Measurements from ENCODE around the gene OPRL1.

Gene OPRL1

GRCh38 chr20:64095927-64096326, 16.0 kb downstream of the OPRL1 start:
- Mint-ChIP-seq H3K4me3 (no peak overlapping the region), H3K27ac (no peak overlapping the region), H3K27me3 (ENCODE audit: low read depth, poor library complexity) (peaks cover 32% of the 10 kb centered on the region), H3K9me3 (peaks cover 6% of the 10 kb centered on the region), H3K36me3 (ENCODE audit: low read depth) (peaks cover 6% of the 10 kb centered on the region), H3K4me1 (peaks cover 6% of the 10 kb centered on the region)
- TF ChIP-seq, protein P1, sequence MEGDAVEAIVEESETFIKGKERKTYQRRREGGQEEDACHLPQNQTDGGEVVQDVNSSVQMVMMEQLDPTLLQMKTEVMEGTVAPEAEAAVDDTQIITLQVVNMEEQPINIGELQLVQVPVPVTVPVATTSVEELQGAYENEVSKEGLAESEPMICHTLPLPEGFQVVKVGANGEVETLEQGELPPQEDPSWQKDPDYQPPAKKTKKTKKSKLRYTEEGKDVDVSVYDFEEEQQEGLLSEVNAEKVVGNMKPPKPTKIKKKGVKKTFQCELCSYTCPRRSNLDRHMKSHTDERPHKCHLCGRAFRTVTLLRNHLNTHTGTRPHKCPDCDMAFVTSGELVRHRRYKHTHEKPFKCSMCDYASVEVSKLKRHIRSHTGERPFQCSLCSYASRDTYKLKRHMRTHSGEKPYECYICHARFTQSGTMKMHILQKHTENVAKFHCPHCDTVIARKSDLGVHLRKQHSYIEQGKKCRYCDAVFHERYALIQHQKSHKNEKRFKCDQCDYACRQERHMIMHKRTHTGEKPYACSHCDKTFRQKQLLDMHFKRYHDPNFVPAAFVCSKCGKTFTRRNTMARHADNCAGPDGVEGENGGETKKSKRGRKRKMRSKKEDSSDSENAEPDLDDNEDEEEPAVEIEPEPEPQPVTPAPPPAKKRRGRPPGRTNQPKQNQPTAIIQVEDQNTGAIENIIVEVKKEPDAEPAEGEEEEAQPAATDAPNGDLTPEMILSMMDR (IDR thresholded peaks at IDR 0.05) = no peak
- DNase-seq = no peak

GRCh38 chr20:64096535-64096934, 16.7 kb downstream of the OPRL1 start:
- Mint-ChIP-seq H3K36me3 (ENCODE audit: low read depth) (peaks cover 6% of the 10 kb centered on the region), H3K27me3 (ENCODE audit: low read depth, poor library complexity) (peaks cover 35% of the 10 kb centered on the region), H3K4me3 (no peak overlapping the region), H3K27ac (no peak overlapping the region), H3K4me1 (peaks cover 6% of the 10 kb centered on the region), H3K9me3 (peaks cover 6% of the 10 kb centered on the region)
- TF ChIP-seq, protein P1 (IDR thresholded peaks at IDR 0.05) = no peak
- DNase-seq = no peak

- TF ChIP-seq, protein P1 (IDR thresholded peaks at IDR 0.05) = no peak
- DNase-seq = no peak
- peaks cover 39% of the 10 kb centered on the region for H3K27me3 Mint-ChIP-seq (ENCODE audit: low read depth, poor library complexity)
- peaks cover 10% of the 10 kb centered on the region for H3K4me1 Mint-ChIP-seq
- peaks cover 6% of the 10 kb centered on the region for H3K36me3 Mint-ChIP-seq (ENCODE audit: low read depth)
- peaks cover 6% of the 10 kb centered on the region for H3K9me3 Mint-ChIP-seq
- H3K27ac Mint-ChIP-seq = no peak overlapping the region
- H3K4me3 Mint-ChIP-seq = no peak overlapping the region
These were observed 18.7 kb downstream of the OPRL1 start for GRCh38 chr20:64098471-64099013.

GRCh38 chr20:64099086-64099786, 19.4 kb downstream of the OPRL1 start:
- Mint-ChIP-seq H3K27me3 (ENCODE audit: low read depth, poor library complexity) (peaks cover 45% of the 10 kb centered on the region), H3K27ac (no peak overlapping the region), H3K4me1 (peaks cover 17% of the 10 kb centered on the region), H3K9me3 (peaks cover 6% of the 10 kb centered on the region), H3K36me3 (ENCODE audit: low read depth) (peaks cover 6% of the 10 kb centered on the region), H3K4me3 (no peak overlapping the region)
- DNase-seq = no peak
- TF ChIP-seq, protein P1 (IDR thresholded peaks at IDR 0.05) = no peak

GRCh38 chr20:64099880-64100565, 20.1 kb downstream of the OPRL1 start:
- TF ChIP-seq, protein P1 (IDR thresholded peaks at IDR 0.05) = no peak
- Mint-ChIP-seq H3K4me3 (no peak overlapping the region), H3K27me3 (ENCODE audit: low read depth, poor library complexity) (peaks cover 45% of the 10 kb centered on the region), H3K4me1 (peaks cover 19% of the 10 kb centered on the region), H3K36me3 (ENCODE audit: low read depth) (peaks cover 6% of the 10 kb centered on the region), H3K9me3 (peaks cover 6% of the 10 kb centered on the region), H3K27ac (no peak overlapping the region)
- DNase-seq = no peak
